Measurements from ENCODE around the gene SDS.

DNA sequence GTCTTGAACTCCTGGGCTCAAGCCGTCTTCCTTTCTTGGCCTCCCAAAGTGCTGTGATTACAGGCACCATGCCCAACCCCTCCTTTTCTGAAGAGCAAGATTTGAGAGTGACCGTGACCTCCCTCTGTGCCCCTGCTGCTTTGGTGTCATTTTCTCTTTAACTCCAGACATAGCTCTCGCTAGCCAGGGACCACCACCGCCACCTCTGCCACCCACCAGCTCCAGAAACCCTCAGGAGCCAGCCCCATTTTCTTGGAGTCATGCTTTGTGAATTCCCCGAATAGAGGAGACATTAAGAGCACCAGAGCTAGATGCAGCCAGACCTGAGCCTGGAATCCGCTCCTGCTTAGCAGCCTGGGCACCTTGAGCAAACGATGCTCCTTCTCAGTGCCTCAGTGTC is 36.6 kb upstream of the SDS start:
- TF ChIP-seq EZH2phosphoT487 (IDR thresholded peaks at IDR 0.05; ENCODE audit: insufficient read depth, low read depth) (no peak), EZH2 (IDR thresholded peaks at IDR 0.05; ENCODE audit: insufficient read depth, poor library complexity, severe bottlenecking) (no peak)
